ENCODE data around the gene SFN.

- TF ChIP-seq CTCF (IDR thresholded peaks at IDR 0.05) (no peak), ZFX (IDR thresholded peaks at IDR 0.05; ENCODE audit: borderline replicate concordance) (no peak)
These were observed 1.9 kb downstream of the SFN start for GRCh38 chr1:26864610-26865480.

All from 22Rv1 (cell line).